Liver (tissue), 9 donors: Measurements from ENCODE around the gene DNAJC5. TPM values are rescaled to one million over a fixed set of nuclear protein-coding genes. Genes with fewer than 3 reads are reported as not detected.
"Not testable (repeated sequence)": the region's sequence is repeated elsewhere in the genome, so short reads cannot be mapped to it uniquely, and the experiment has no call there.

Source experiments
- DNase-seq: peaks from one replicate; pipeline ENCODE4 v3.0.0-alpha.2; 2017; ENCODE audit warnings: low spot score
- H3K27ac ChIP-seq, 2 donors: one replicate each; pipeline ENCODE4 v1.7.0; 2013; ENCODE audit warnings: inconsistent platforms in 2 of 2, low read length in 2 of 2, control low read depth in 1 of 2, low read depth in 1 of 2, mild to moderate bottlenecking in 1 of 2
- H3K27me3 ChIP-seq, 4 donors: one replicate each; pipeline versions ENCODE4 v1.6.1 to v1.7.0; 2013; ENCODE audit warnings: low read length in 3 of 4, inconsistent platforms in 1 of 4, mild to moderate bottlenecking in 1 of 4, moderate library complexity in 1 of 4; ENCODE audit not compliant: control insufficient read depth in 4 of 4, insufficient read depth in 4 of 4
- H3K36me3 ChIP-seq, 4 donors: one replicate each; pipeline versions ENCODE4 v1.6.1 to v1.7.0; 2013; ENCODE audit warnings: low read length in 3 of 4, mild to moderate bottlenecking in 3 of 4, low read depth in 1 of 4, moderate library complexity in 1 of 4; ENCODE audit not compliant: control insufficient read depth in 4 of 4, insufficient read depth in 3 of 4
- H3K4me1 ChIP-seq, 4 donors: one replicate each; pipeline versions ENCODE4 v1.6.1 to v1.7.0; 2013; ENCODE audit warnings: low read length in 3 of 4, mild to moderate bottlenecking in 3 of 4, moderate library complexity in 1 of 4; ENCODE audit not compliant: control insufficient read depth in 4 of 4, insufficient read depth in 4 of 4
- H3K4me3 ChIP-seq, 3 donors: one replicate each; pipeline versions ENCODE4 v1.6.1 to v1.7.0; 2013; ENCODE audit warnings: low read length in 3 of 3, control low read depth in 1 of 3, low read depth in 1 of 3, mild to moderate bottlenecking in 1 of 3
- H3K9ac ChIP-seq, 2 donors: one replicate each; pipeline ENCODE4 v1.7.0; 2013; ENCODE audit warnings: low read length in 2 of 2, mild to moderate bottlenecking in 2 of 2, moderate library complexity in 2 of 2, control low read depth in 1 of 2, low read depth in 1 of 2
- H3K9me3 ChIP-seq, 4 donors: one replicate each; pipeline versions ENCODE4 v1.6.1 to v1.7.0; 2013; ENCODE audit warnings: low read length in 3 of 4; ENCODE audit not compliant: control insufficient read depth in 4 of 4
- EGR1 ChIP-seq, 2 donors: IDR thresholded peaks; 2 replicates each; pipeline ENCODE4 v1.6.1; 2016 to 2018; ENCODE audit warnings: antibody characterized with exemption in 2 of 2, low read depth in 2 of 2
- GABPA ChIP-seq, 2 donors: IDR thresholded peaks in 1 of 2; conservative IDR thresholded peaks in 1 of 2; 2 replicates each; pipeline ENCODE4 v1.6.1; 2016; ENCODE audit warnings: antibody characterized with exemption in 2 of 2, mild to moderate bottlenecking in 1 of 2, moderate library complexity in 1 of 2
- HNF4A ChIP-seq, 2 donors: conservative IDR thresholded peaks; 2 replicates each; pipeline ENCODE4 v1.6.1; 2016; ENCODE audit warnings: antibody characterized with exemption in 2 of 2, mild to moderate bottlenecking in 2 of 2
- HNF4G ChIP-seq: IDR thresholded peaks from 2 replicates; pipeline ENCODE4 v1.6.1; 2016; ENCODE audit warnings: antibody characterized with exemption
- JUND ChIP-seq, 2 donors: IDR thresholded peaks; 2 replicates each; pipeline ENCODE4 v1.6.1; 2016; ENCODE audit warnings: antibody characterized with exemption in 2 of 2
- NR2F2 ChIP-seq: IDR thresholded peaks from 2 replicates; pipeline ENCODE4 v1.6.1; 2016; ENCODE audit warnings: antibody characterized with exemption
- RAD21 ChIP-seq, 2 donors: IDR thresholded peaks; 2 replicates each; pipeline ENCODE4 v1.6.1; 2016; ENCODE audit warnings: antibody characterized with exemption in 2 of 2, mild to moderate bottlenecking in 2 of 2
- SP1 ChIP-seq: IDR thresholded peaks from 2 replicates; pipeline ENCODE4 v1.6.1; 2018; ENCODE audit warnings: antibody characterized with exemption, mild to moderate bottlenecking
- TAF1 ChIP-seq: conservative IDR thresholded peaks from 2 replicates; pipeline ENCODE4 v1.6.1; 2016; ENCODE audit warnings: antibody characterized with exemption, mild to moderate bottlenecking
- WGBS: extraction: QIAGEN DNeasy Blood & Tissue Kit; methylation state at CpG from one replicate; pipeline ENCODE4 v1.1.7; 2013; 5-methylcytosine and 5-hydroxymethylcytosine counted together
- polyA plus RNA-seq, 2 donors: library from polyadenylated mRNA; stranded (reverse) in 1 of 2; unstranded in 1 of 2; fragments of 200-250 nt in 1 of 2; fragments of >200 nt in 1 of 2; fragmentation: Nextera tagmentation in 1 of 2; extraction: Ambion mirVana in 1 of 2; gene quantifications; one replicate each; pipeline versions ENCODE4 v1.2.1 to v1.2.3, GENCODE V29; 2013 to 2015
- total RNA-seq, 2 donors: library from RNA; depleted of rRNA; stranded (reverse); fragments of >200 nt; gene quantifications; one replicate each; pipeline ENCODE4 v1.2.3, GENCODE V29; 2014
- TF ChIP-seq, protein P1 (sequence below): IDR thresholded peaks from 2 replicates; pipeline ENCODE4 v1.6.1; 2016; ENCODE audit warnings: antibody characterized with exemption, mild to moderate bottlenecking
- TF ChIP-seq, protein P2 (sequence below): IDR thresholded peaks from 2 replicates; pipeline ENCODE4 v1.6.1; 2016; ENCODE audit warnings: antibody characterized with exemption
- TF ChIP-seq, protein P3 (sequence below): fragments of 150-350 bp; IDR thresholded peaks from 2 replicates; pipeline ENCODE4 v1.5.1; 2017; ENCODE audit warnings: improper control_type of control experiment, low read depth, low read length; ENCODE audit not compliant: missing input control
- TF ChIP-seq, protein P4 (sequence below): IDR thresholded peaks from 2 replicates; pipeline ENCODE4 v1.6.1; 2016; ENCODE audit warnings: antibody characterized with exemption
- donor health status: healthy.
- donor health status: healthy.
- donor health status: healthy.
- donor health status: healthy.
- donor health status: healthy.

The DNAJC5 gene
- total and polyA plus RNA-seq, 4 donors, result 8.2 to 28.6 (median 18.7) TPM

DNA sequence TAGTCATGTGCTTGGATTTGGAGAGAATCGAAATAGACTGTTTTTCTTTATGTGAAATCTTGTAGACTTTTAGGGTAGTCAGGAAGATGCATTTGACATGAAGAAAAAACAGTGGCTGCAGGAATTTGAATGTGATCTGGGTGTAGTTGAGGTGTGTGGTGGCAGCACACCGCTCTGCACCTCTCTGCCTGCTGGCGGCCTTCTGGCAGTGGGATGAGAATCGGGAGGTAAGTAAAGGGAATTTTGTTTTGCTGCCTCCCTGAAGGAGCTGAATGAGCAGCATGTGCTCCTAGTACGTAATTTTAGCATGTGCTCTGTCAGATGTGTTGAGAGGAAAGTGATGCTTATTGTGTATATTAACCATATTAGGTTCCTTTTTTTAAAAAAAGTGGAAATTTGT lies 26.7 kb upstream of the DNAJC5 start:
- H3K27ac ChIP-seq, result no peak overlapping the region
- TF ChIP-seq EGR1 (IDR thresholded peaks at IDR 0.05; ENCODE audit: low read depth in 2 of 2) (no peak), SP1 (no peak), HNF4G (no peak), TAF1 (no peak), RAD21 (IDR thresholded peaks at IDR 0.05) (no peak), NR2F2 (no peak), GABPA (IDR thresholded peaks at IDR 0.05 in 1 of 2, conservative IDR thresholded peaks at IDR 0.05 in 1 of 2) (no peak), HNF4A (conservative IDR thresholded peaks at IDR 0.05) (no peak), JUND (IDR thresholded peaks at IDR 0.05) (no peak)
- TF ChIP-seq, protein P1, sequence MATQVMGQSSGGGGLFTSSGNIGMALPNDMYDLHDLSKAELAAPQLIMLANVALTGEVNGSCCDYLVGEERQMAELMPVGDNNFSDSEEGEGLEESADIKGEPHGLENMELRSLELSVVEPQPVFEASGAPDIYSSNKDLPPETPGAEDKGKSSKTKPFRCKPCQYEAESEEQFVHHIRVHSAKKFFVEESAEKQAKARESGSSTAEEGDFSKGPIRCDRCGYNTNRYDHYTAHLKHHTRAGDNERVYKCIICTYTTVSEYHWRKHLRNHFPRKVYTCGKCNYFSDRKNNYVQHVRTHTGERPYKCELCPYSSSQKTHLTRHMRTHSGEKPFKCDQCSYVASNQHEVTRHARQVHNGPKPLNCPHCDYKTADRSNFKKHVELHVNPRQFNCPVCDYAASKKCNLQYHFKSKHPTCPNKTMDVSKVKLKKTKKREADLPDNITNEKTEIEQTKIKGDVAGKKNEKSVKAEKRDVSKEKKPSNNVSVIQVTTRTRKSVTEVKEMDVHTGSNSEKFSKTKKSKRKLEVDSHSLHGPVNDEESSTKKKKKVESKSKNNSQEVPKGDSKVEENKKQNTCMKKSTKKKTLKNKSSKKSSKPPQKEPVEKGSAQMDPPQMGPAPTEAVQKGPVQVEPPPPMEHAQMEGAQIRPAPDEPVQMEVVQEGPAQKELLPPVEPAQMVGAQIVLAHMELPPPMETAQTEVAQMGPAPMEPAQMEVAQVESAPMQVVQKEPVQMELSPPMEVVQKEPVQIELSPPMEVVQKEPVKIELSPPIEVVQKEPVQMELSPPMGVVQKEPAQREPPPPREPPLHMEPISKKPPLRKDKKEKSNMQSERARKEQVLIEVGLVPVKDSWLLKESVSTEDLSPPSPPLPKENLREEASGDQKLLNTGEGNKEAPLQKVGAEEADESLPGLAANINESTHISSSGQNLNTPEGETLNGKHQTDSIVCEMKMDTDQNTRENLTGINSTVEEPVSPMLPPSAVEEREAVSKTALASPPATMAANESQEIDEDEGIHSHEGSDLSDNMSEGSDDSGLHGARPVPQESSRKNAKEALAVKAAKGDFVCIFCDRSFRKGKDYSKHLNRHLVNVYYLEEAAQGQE, result no peak
- TF ChIP-seq, protein P2, sequence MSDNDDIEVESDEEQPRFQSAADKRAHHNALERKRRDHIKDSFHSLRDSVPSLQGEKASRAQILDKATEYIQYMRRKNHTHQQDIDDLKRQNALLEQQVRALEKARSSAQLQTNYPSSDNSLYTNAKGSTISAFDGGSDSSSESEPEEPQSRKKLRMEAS, result no peak
- TF ChIP-seq, protein P3, sequence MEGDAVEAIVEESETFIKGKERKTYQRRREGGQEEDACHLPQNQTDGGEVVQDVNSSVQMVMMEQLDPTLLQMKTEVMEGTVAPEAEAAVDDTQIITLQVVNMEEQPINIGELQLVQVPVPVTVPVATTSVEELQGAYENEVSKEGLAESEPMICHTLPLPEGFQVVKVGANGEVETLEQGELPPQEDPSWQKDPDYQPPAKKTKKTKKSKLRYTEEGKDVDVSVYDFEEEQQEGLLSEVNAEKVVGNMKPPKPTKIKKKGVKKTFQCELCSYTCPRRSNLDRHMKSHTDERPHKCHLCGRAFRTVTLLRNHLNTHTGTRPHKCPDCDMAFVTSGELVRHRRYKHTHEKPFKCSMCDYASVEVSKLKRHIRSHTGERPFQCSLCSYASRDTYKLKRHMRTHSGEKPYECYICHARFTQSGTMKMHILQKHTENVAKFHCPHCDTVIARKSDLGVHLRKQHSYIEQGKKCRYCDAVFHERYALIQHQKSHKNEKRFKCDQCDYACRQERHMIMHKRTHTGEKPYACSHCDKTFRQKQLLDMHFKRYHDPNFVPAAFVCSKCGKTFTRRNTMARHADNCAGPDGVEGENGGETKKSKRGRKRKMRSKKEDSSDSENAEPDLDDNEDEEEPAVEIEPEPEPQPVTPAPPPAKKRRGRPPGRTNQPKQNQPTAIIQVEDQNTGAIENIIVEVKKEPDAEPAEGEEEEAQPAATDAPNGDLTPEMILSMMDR, result no peak
- peaks cover under 1 to 21% (median 12%) of the 10 kb centered on the region in 4 donors for H3K4me1 ChIP-seq
- 97% methylated on average over 5 of the region's 5 CpGs for WGBS
- no peaks in the 10 kb centered on the region for H3K9me3 ChIP-seq
- H3K4me3 ChIP-seq, result no peak overlapping the region
- DNase-seq, result no peak
- no peaks in the 10 kb centered on the region for H3K27me3 ChIP-seq
- no peak overlapping the region for H3K9ac ChIP-seq
- peaks cover 2 to 19% (median 13%) of the 10 kb centered on the region in 4 donors for H3K36me3 ChIP-seq

DNA sequence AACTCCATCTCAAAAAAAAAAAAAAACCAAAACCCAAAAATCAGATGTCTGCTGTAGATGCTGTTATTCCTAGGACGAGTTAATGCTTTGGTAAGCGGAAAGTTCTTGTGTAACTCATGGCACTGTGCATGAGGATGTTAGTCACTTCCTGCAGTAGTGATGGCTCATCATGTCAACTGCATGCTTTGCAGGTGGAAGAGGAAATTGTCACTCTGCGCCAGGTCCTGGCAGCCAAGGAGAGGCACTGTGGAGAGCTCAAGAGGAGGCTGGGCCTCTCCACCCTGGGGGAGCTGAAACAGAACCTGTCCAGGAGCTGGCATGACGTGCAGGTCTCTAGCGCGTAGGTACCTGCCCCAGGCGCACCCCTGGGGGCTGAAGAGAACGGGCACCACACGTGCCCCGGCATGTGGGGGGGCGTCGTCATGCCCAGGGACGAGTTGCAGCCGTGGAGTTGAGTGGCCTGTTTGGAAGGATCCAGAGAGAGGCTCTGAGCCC lies 21.4 kb upstream of the DNAJC5 start:
- no peak for DNase-seq

DNA sequence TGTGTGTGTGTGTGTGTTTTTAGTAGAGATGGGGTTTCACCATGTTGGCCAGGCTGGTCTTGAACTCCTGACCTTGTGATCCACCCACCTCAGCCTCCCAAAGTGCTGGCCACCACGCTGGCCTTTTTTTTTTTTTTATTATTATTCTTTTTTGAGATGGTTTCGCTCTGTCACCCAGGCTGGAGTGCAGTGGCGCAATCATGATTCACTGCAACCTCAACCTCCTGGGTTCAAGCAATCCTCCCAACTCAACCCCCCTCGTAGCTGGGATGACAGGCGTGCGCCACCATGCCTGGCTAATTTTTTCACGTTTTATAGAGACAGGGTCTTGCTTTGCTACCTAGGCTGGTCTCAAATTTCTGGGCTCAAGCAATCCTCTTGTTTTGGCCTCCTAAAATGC lies 20.7 kb upstream of the DNAJC5 start:
- not testable (repeated sequence) for H3K9me3 ChIP-seq, H3K4me1 ChIP-seq, H3K27me3 ChIP-seq, H3K9ac ChIP-seq, H3K4me3 ChIP-seq, DNase-seq, H3K27ac ChIP-seq
- 92% methylated on average over 7 of the region's 7 CpGs for WGBS
- H3K36me3 ChIP-seq, result peaks cover 17 to 60% (median 38%) of the 10 kb centered on the region in 4 donors

More for the DNA sequence above, 21.4 kb upstream of the DNAJC5 start:
- Histone ChIP-seq H3K9ac (no peak overlapping the region), H3K4me1 (no peaks in the 10 kb centered on the region), H3K9me3 (no peaks in the 10 kb centered on the region), H3K4me3 (no peak overlapping the region), H3K27ac (peak overlapping the region; percentile 43 to 51), H3K27me3 (no peaks in the 10 kb centered on the region), H3K36me3 (peaks cover 18 to 59% (median 39%) of the 10 kb centered on the region in 4 donors)
- 83% methylated on average over 14 of the region's 14 CpGs for WGBS
- TF ChIP-seq, protein P4, sequence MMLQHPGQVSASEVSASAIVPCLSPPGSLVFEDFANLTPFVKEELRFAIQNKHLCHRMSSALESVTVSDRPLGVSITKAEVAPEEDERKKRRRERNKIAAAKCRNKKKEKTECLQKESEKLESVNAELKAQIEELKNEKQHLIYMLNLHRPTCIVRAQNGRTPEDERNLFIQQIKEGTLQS, result no peak
- peak in 1 of 2 donors; percentile 30 for TF ChIP-seq GABPA (IDR thresholded peaks at IDR 0.05 in 1 of 2, conservative IDR thresholded peaks at IDR 0.05 in 1 of 2)
